OCI-LY3 (cell line): Measurements from ENCODE around the gene MINDY4.

ENCODE experiments used
- H2AFZ ChIP-seq: fragments of 200-600, 300-600 bp; shearing (Covaris generic); 2 replicates; pipeline ENCODE4 v1.6.0; 2014; ENCODE audit warnings: antibody characterized with exemption, low read depth, low read length
- H3K27ac ChIP-seq: fragments of 200-600, 300-600 bp; sonication (generic); 2 replicates; pipeline ENCODE4 v1.5.1; 2014; ENCODE audit warnings: mild to moderate bottlenecking, low read length, moderate library complexity, mixed read lengths
- H3K27me3 ChIP-seq: fragments of 200-600, 300-600 bp; sonication (generic); 2 replicates; pipeline ENCODE4 v1.6.1; 2014; ENCODE audit warnings: low read depth, low read length, mixed read lengths
- H3K36me3 ChIP-seq: fragments of 200-600, 300-600 bp; sonication (generic); replicated peaks from 2 replicates; pipeline ENCODE3; 2014; ENCODE audit warnings: low read depth, low read length, mixed read lengths
- H3K4me1 ChIP-seq: fragments of 300-600, 200-600 bp; sonication (generic); 2 replicates; pipeline ENCODE4 v1.6.1; 2014; ENCODE audit warnings: low read length, mixed read lengths
- H3K4me2 ChIP-seq: fragments of 200-600, 300-600 bp; sonication (generic); 2 replicates; pipeline ENCODE4 v1.6.1; 2014; ENCODE audit warnings: low read length, mixed read lengths
- H3K4me3 ChIP-seq: fragments of 300-600, 200-600 bp; sonication (generic); 2 replicates; pipeline ENCODE4 v1.5.1; 2014; ENCODE audit warnings: antibody characterized with exemption, mild to moderate bottlenecking, low read length, moderate library complexity
- H3K79me2 ChIP-seq: fragments of 300-600, 200-600 bp; shearing (Covaris generic); 2 replicates; pipeline ENCODE4 v1.6.1; 2014; ENCODE audit warnings: mild to moderate bottlenecking, low read length, mixed read lengths
- H3K9ac ChIP-seq: fragments of 300-600, 200-600 bp; shearing (Covaris generic); 2 replicates; pipeline ENCODE4 v1.6.0; 2014; ENCODE audit warnings: mild to moderate bottlenecking, low read length, moderate library complexity
- H3K9me3 ChIP-seq: fragments of 200-600, 300-600 bp; shearing (Covaris generic); 2 replicates; pipeline ENCODE4 v1.6.1; 2014; ENCODE audit warnings: low read length, mixed read lengths; ENCODE audit not compliant: insufficient read depth
- H4K20me1 ChIP-seq: fragments of 200-600, 300-600 bp; sonication (generic); 2 replicates; pipeline ENCODE4 v1.6.1; 2016; ENCODE audit warnings: low read length, mixed read lengths; ENCODE audit not compliant: insufficient read depth
- CTCF ChIP-seq: fragments of 200-600, 300-600 bp; sonication (generic); IDR thresholded peaks from 2 replicates; pipeline ENCODE4 v1.5.1; 2014; ENCODE audit warnings: antibody characterized with exemption, low read length, low read depth
- EZH2phosphoT487 ChIP-seq: fragments of 200-600 bp; shearing (Covaris generic); IDR thresholded peaks from 2 replicates; pipeline ENCODE4 v1.6.1; 2018; ENCODE audit warnings: antibody characterized with exemption, mixed run types, low read depth

Gene MINDY4

GRCh38 chr7:30750010-30750409 lies 21.2 kb upstream of the MINDY4 start:
- no peak for TF ChIP-seq EZH2phosphoT487
- TF ChIP-seq CTCF: no peak
- Histone ChIP-seq H3K27ac (no peak overlapping the region), H3K9me3 (no peaks in the 10 kb centered on the region), H3K4me1 (peaks cover 4% of the 10 kb centered on the region), H3K9ac (no peak overlapping the region), H3K36me3 (no peaks in the 10 kb centered on the region), H4K20me1 (no peaks in the 10 kb centered on the region), H2AFZ (no peak overlapping the region), H3K4me2 (no peak overlapping the region), H3K79me2 (no peaks in the 10 kb centered on the region), H3K4me3 (no peak overlapping the region), H3K27me3 (no peaks in the 10 kb centered on the region)

GRCh38 chr7:30750683-30751650 lies 20.2 kb upstream of the MINDY4 start:
- H4K20me1 ChIP-seq: no peaks in the 10 kb centered on the region
- no peaks in the 10 kb centered on the region for H3K27me3 ChIP-seq
- TF ChIP-seq CTCF: no peak
- H3K4me1 ChIP-seq: no peaks in the 10 kb centered on the region
- H3K79me2 ChIP-seq: no peaks in the 10 kb centered on the region
- H3K9ac ChIP-seq: no peak overlapping the region
- no peak overlapping the region for H3K4me2 ChIP-seq
- no peaks in the 10 kb centered on the region for H3K36me3 ChIP-seq
- no peak overlapping the region for H3K27ac ChIP-seq
- H3K4me3 ChIP-seq: no peak overlapping the region
- H2AFZ ChIP-seq: no peak overlapping the region
- H3K9me3 ChIP-seq: no peaks in the 10 kb centered on the region

- Histone ChIP-seq H3K4me3 (no peak within 1 kb of the TSS), H3K4me1 (no peaks in the 10 kb centered on the region), H3K4me2 (no peak within 1 kb of the TSS), H4K20me1 (no peaks in the 10 kb centered on the region), H2AFZ (no peak within 1 kb of the TSS), H3K9ac (no peak within 1 kb of the TSS), H3K9me3 (no peaks in the 10 kb centered on the region), H3K36me3 (no peaks in the 10 kb centered on the region), H3K27ac (no peak within 1 kb of the TSS), H3K27me3 (no peaks in the 10 kb centered on the region), H3K79me2 (no peaks in the 10 kb centered on the region)
- TF ChIP-seq EZH2phosphoT487 (no peak), CTCF (no peak)
These were observed 19.4 kb upstream of the MINDY4 start, which contains the start of gene INMT for GRCh38 chr7:30751696-30752273. Gene INMT (plus strand): TSS chr7:30752135. CDS start chr7:30752151, 16 bp downstream.

- Histone ChIP-seq H3K27ac (no peak overlapping the region), H2AFZ (no peak overlapping the region), H3K4me3 (no peak overlapping the region), H3K79me2 (no peaks in the 10 kb centered on the region), H3K27me3 (no peaks in the 10 kb centered on the region), H3K36me3 (no peaks in the 10 kb centered on the region), H3K9ac (no peak overlapping the region), H3K4me1 (no peaks in the 10 kb centered on the region), H3K4me2 (no peak overlapping the region), H3K9me3 (no peaks in the 10 kb centered on the region), H4K20me1 (no peaks in the 10 kb centered on the region)
- TF ChIP-seq CTCF (no peak), EZH2phosphoT487 (no peak)
These were observed 18.7 kb upstream of the MINDY4 start for GRCh38 chr7:30752484-30752883.
